ENCODE data around the gene POLR2A.
"Not testable (repeated sequence)": the region's sequence is repeated elsewhere in the genome, so short reads cannot be mapped to it uniquely, and the experiment has no call there.

Gene POLR2A

GRCh38 chr17:7479213-7480088 lies 4.7 kb upstream of the POLR2A start, which contains the start of gene ZBTB4:
Gene ZBTB4, minus strand, starts transcription at chr17:7479631. Its CDS starts 12,830 bp downstream, at chr17:7466801.
- DNase-seq = no peak

GRCh38 chr17:7480089-7480384 lies 4.1 kb upstream of the POLR2A start:
- DNase-seq = no peak

GRCh38 chr17:7481275-7481674 lies 2.9 kb upstream of the POLR2A start, which contains the start of gene SLC35G6:
Gene SLC35G6, plus strand, starts transcription at chr17:7481446. Its CDS starts 71 bp downstream, at chr17:7481517.
- not testable (repeated sequence) for DNase-seq

GRCh38 chr17:7481842-7482741 lies 2.1 kb upstream of the POLR2A start:
- not testable (repeated sequence) for DNase-seq

GRCh38 chr17:7482742-7483088 lies 1.5 kb upstream of the POLR2A start:
- DNase-seq = not testable (repeated sequence)

- peak; percentile 74 for DNase-seq
Observed at GRCh38 chr17:7483255-7484066, 705 bp upstream of the POLR2A start.

GRCh38 chr17:7484919-7485377 lies 782 bp downstream of the POLR2A start:
- DNase-seq = no peak

GRCh38 chr17:7486181-7486580 lies 2.0 kb downstream of the POLR2A start:
- no peak for DNase-seq

GRCh38 chr17:7490144-7490543 lies 6.0 kb downstream of the POLR2A start:
- DNase-seq = no peak

- no peak for DNase-seq
Observed at GRCh38 chr17:7491583-7491982, 7.4 kb downstream of the POLR2A start.

- no peak for DNase-seq
Observed at GRCh38 chr17:7493941-7494340, 9.8 kb downstream of the POLR2A start.

GRCh38 chr17:7495906-7496434 lies 11.8 kb downstream of the POLR2A start:
- no peak for DNase-seq

GRCh38 chr17:7496470-7497183 lies 12.5 kb downstream of the POLR2A start:
- DNase-seq = no peak

- DNase-seq = no peak
Observed at GRCh38 chr17:7497228-7497627, 13.1 kb downstream of the POLR2A start.

GRCh38 chr17:7497636-7498035 lies 13.5 kb downstream of the POLR2A start:
- DNase-seq = no peak

- DNase-seq = no peak
Observed at GRCh38 chr17:7499161-7499560, 15.0 kb downstream of the POLR2A start.

- DNase-seq = no peak
Observed at GRCh38 chr17:7501729-7502128, 17.6 kb downstream of the POLR2A start.

GRCh38 chr17:7502171-7502847 lies 18.1 kb downstream of the POLR2A start:
- DNase-seq = no peak

GRCh38 chr17:7502987-7503386 lies 18.8 kb downstream of the POLR2A start:
- no peak for DNase-seq

- no peak for DNase-seq
Observed at GRCh38 chr17:7503521-7503920, 19.4 kb downstream of the POLR2A start.

GRCh38 chr17:7508145-7508544 lies 24.0 kb downstream of the POLR2A start:
- DNase-seq = no peak

Measured in GOT3 (cell line).